ENCODE measurements around the gene SLC38A8.

Gene SLC38A8

DNA sequence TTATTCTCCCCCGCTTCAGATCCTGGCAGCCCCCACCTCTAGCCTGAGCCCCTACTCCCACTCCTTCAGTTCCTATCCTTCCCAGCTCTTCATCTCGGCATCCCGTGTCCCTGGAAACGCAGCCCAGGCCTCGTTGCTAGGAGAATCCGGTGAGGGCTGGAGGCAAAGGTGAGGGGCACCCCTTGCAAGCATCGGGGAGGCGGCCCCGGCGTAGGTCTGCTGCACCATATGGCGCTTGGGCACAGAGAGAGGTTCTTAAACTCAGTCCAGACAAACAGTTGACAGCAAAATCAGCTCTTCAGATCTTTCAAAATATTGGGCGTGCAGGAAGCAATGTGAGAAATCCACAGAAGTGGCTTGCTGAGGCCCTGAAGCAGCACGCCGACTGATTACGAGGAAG, 15.0 kb downstream of the SLC38A8 start:
- DNase-seq: no peak

DNA sequence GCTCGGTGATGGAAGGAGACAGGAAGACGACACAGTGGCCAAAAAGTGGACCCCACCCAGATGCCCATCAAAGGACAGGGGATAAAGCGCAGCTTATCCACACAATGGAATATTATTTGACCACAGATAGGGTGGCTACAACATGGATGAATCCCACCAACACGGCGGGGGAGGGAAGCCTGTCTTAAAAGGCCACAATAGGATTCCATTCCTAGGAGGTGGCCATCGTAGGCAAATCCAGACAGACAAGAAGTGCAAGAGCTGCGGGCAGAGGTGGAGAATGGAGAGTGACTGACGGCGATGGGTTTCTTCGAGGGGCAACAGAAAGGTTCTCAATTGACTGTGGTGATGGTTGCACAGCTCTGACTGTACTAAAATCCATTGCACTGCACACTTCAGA, 16.0 kb downstream of the SLC38A8 start:
- no peak for DNase-seq

DNA sequence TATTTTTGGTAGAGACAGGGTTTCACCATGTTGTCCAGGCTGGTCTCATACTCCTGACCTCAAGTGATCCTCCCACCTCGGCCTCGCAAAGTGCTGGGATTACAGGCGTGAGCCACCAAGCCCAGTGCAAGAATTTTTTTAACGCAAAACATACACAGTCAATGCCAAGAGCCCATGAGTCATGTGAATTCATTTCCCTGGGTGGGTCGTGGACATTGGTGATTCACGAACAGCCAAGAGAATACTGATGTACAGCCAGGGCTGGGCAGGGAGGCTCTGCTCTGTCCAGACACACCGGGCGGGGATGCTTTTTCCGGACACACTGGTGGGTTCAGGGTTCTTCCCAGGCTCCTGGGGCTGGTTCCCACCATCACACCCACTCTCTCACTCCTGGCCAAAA, 17.7 kb downstream of the SLC38A8 start:
- no peak for DNase-seq

DNA sequence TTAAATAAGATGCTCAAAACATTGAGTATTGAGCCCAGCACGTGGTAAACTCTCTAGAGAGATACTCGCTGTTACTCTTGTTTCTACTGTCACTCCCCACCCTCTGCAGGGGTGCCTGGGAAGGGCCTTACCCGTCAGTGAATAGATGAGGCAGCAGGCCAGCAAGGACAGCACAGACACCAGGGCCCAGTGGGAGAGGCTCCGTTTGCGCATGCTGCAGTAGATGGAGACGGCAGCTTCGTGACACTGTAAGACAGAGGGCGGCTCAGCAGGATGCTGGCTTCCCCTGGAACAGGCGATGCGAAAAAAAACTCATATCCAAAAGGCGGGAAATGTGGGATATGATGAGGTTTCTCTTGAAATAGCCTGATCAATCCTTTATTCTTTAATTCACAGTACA, 20.0 kb downstream of the SLC38A8 start:
- DNase-seq: no peak

DNA sequence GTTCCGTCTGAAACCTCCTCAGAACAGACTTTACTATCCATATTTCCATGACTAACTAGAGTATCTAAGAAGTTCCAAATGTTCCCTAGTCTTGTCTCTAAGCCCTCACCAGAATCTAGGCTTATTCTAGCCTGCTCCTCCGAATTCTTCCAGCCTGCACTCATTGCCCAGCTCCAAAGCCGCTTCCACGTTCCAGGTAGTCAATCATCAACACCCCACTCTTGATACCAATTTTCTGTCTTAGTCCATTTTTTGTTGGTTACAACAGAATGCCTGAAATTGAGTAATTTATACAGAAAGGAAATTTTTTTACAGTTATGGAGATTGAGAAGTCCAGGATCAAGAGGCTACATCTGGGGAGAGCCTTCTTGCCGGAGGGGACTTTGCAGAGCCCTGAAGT, 21.1 kb downstream of the SLC38A8 start:
- DNase-seq: no peak

DNA sequence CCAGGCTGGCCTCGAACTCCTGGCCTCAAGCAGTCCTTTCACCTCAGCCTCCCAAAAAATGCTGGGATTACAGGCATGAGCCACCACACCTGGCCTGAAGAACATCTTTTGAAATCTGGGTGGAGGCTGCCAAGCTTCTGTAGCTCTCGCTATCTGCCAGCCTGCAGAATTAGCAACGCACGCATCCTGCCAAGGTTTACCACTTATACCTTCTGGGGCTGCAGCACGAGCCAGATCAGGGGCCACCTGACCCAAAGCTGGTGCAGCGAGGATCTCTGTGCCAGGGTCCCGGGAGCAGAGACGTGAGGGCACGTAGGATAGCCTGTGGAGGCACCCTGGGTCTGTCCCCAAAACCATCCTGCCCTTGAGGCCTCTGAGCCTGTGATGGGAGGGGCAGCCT, 22.2 kb downstream of the SLC38A8 start:
- no peak for DNase-seq

DNA sequence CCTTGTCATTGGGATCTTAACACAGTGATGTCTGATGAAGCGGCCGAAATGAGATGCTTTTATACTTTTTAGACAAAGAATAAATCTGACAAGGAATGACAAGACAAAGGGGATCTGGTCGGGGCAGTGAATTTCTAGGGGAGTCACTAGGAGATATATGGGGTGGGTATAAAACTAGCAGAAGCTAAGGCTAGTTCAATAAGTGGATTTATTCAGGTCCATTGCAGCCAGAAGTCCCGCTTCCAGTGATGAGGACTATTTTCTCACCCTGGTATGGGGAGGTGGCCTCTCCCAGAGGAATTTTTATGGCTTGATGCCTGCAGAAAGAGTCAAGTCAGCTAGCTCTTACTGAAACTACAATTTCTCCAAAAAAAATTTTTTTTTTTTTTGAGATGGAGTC, 23.9 kb downstream of the SLC38A8 start:
- DNase-seq: no peak

DNA sequence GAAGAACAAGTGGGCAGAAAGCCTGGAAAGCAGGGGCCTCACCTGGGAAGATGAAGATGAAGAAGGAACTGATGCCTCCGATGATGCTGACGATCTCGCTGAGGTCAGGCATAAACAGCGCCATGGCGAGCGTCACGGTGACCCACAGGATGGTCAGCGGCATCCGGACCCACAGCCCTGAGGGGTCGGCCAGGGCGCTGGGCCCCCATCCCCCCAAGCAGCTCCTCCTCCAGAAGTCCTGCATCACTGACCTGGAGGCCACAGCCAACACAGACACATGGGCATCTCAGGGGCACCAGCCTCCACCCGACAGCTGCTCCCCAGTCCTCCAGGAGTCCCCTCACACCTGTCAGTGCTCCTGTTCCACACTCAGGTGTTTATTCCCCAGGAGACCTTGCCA, 26.1 kb downstream of the SLC38A8 start:
- no peak for DNase-seq

DNA sequence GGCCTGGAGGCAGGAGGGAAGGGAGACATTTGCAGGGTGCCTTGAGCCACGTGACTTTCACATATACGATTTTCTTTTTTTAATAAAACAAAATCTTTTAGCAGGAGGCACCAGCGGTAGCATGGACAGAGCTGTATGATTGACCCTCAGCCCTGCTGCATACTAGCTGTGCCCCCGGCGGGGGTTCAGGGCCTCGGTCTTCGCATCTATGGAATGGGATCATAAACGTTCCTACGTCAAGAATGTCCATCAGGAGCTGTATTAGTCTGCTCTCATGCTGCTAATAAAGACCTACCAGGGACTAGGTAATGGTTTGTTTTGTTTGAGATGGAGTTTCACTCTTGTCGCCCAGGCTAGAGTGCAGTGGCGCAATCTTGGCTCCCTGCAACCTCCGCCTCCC, 27.2 kb downstream of the SLC38A8 start:
- no peak for DNase-seq

DNA sequence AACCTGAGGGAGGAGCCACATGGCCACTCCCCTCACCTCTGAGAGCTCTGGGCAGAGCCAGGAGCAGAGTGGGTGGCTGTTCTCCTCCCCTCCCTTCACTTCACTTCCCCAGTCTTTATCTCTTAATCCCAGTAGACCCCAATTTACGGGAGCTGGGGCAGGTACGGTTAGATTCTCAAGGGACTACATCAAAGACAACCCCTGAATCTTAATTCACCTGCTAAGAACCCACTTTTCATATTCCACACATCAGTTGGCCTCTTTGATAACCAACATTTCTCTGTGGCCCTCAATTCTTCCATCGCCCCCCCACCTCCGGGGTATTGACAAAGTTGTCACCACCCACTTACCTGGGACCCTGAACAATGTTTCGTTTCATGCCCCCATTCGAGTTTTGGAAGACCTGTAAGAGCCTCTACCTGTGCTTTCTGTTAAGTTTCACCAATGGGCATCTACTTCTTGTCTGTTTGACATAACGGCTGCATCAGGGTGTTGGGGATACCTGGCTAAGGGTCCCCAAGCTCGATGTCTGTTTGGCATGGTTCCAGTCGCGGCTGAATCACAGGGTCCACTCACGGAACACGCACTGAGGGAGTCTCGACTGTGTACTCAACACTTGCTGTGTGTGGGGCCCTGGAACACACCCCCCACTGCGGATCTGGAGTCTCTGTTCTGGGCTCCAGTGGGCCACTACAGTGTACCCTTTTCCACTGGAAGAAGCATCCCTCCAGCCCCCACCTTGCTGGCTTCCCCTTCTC, 27.8 kb downstream of the SLC38A8 start:
- no peak for DNase-seq

DNA sequence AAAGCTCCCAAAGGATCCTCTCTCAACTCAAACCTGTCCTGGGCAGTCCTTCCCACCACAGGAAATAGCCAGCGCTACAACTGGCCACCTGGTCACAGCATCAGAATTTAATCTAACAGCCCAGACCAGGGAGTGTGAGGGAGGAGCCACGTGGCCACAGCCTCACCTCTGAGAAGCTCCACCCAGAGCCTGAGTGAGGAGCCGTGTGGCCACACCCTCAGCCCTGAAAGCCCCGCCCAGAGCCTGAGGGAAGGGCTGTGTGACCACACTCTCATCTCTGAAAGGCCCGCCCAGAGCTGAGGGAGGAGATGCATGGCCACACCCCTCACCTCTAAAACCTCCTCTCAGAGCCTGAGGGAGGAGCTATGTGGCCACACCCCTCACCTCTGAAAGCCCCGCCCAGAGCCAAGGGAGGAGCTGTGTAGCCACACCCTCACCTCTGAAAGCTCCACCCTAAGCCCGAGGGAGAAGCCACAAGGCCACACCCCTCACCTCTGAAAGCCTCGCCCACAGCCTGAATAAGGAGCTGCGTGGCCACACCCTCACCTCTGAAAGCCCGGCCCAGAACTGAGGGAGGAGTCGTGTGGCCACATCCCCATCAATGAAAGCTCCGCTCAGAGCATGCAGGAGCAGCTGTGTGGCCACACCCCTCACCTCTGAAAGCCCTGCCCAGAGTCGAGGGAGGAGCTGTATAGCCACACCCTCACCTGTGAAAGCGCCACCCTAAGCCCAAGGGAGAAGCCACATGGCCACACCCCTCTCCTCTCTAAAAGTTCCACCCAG, 28.6 kb downstream of the SLC38A8 start:
- peak; percentile 43 to 66 for DNase-seq

DNA sequence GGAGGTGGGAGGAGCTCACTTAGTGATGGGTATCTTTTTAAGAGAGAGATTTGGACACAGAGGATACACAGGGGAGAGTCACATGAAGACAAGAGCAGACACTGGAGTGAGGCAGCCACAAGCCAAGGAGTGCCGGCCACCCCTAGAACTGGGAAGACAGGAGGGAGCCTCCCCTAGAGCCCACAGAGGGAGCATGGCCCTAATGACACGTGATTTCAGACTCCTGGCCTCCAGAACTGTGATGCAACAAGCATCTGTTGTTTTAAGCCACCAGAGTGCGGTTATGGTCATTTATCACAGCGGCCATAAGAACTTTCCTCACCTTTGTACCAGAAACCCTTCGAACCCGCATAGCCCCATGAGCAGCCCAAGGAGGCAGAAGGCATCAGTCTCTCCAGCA, 33.3 kb downstream of the SLC38A8 start:
- DNase-seq: no peak

DNA sequence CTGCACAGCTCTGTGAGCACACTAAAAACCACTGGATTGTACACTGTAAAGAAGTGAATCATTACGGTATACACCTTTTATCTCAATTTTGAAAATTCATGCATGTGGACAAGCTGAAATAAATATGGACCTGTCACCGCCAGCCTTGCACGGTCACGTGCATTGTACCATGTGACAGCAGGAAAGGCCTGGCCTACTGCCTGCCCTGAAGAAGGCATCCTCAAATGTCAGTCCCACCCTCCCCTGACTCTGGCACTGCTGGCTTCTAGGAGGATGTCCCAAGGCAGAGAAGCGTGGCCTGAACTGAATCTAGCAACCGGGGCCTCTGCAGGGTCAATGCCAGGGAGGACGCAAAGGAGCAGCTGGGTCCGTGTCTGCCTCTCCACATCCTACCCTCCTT, 34.6 kb downstream of the SLC38A8 start:
- no peak for DNase-seq

DNA sequence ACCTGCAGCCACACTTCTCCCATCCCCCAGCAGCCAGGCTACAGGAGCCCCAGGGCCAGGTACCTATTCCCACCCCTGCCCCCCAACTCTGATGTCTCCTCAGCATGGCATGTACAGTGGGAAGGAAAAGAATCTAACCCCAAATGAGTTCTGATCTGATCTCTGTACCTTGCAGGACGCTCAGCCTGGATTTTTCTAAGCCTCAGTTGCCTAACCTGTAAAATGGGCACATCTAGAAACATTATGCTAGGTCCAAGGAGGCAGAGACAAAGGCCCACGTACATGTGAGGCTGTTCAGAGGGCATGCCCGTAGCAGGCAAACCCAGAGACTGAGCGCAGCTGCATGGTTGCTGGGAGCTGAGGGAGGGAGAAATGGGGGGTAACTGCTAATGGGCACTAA, 35.1 kb downstream of the SLC38A8 start:
- no peak for DNase-seq

DNA sequence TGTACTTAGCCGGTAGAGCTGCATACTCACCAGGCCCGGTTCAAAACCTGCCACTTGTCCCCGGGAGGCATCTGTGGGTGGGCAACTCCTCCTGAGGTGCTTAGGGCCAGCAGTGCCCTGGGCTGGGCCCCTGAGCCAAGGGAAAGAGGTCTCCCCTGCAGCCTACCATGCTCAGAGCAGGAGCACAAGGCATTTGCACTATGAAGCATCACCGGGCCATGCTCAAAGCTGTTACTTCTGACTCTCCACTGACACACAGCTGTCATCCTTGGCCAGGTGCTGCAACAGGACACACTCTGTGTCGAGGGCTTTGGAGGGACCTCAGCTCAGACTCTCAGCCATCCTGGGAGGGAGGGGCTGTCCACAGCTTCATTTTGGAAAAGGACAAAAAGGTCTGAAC, 37.2 kb downstream of the SLC38A8 start:
- DNase-seq: no peak

DNA sequence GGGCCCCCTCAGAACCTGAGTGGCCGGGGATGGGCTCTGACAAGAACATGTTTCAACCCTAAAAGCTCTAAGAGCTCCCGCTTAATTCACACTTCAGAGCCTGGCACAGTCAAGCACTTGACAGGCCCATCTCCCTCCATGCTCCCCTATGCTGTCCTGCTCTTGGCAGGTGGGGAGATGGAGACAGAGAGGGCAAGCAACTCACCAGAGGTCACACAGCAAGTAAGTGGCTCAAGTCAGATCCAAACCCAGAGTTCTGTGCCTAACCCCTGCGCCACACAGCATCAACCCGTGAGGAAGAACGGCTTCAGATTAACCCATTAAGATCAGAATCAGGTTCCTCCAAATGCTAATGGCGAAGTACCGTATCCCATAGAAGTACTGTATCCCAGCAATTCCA, 38.2 kb downstream of the SLC38A8 start:
- no peak for DNase-seq

DNA sequence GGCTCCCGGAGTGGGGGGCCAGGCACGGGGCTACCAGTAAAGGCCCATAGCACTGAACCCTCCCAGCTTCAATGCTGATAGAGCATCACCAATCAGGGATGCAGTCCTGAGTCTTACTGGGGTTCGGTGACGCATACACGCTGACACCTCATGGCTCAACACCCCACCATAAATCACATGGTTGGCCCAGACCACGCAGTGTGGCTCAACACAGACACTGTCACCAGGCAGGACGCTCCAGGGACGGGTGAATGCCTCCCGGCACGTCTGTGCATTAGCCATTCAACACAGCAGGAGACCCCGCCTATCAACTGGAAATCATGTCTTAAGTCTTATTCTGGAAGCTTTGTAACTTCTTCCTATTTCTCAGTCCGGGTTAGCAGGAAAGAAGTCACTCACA, 39.6 kb downstream of the SLC38A8 start:
- DNase-seq: no peak

DNA sequence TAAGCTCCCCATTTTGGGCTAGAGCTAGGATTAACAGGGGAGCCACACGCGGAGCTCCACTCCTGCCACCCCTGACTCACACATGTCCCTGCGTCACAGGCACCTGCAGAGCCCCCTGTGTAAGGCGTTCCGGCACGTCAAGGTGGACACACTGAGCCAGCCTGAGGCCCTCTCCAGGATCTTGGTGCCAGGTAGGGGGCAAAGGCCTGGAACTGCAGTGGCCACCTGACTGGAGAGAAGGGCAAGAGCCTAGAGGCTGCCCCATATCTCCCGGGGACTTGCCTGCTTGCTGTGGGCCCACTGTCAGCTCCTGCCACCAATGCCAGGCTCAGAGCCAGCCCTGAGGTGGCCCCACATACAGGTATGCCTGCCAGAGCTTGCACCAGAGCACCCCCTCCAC, 40.9 kb downstream of the SLC38A8 start:
- DNase-seq: no peak

DNA sequence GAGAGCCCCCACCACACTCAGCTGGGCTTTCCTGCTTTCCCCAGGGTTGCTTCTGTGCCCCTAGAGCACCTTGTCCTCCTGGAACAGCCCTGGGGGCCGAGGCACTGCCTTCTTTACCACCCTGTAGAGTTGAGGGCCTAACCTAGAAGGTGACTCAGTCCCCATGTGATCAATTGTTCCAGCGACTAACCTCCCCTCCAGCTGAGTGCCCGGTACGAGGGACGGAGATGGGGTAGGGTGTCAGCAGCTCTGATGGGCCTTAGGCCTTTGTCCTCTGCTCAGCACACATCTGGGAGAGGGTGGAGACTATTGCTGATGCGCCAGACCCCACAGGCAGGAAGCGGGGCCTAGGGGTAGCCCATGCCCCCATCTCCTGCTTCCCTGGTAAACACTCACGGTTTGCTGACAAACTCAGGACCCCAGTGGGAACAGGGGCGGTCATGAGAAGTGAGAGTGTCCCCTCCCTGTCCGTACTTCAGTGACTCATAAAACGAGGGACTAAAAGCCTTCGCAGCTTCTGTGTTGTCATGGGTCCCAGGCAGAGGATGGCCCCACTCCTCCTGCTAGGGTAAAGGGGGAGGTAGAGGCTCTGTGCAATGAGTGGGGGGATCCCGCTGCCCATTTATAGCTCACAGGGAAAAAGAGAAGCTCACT, 41.5 kb downstream of the SLC38A8 start:
- no peak for DNase-seq

DNA sequence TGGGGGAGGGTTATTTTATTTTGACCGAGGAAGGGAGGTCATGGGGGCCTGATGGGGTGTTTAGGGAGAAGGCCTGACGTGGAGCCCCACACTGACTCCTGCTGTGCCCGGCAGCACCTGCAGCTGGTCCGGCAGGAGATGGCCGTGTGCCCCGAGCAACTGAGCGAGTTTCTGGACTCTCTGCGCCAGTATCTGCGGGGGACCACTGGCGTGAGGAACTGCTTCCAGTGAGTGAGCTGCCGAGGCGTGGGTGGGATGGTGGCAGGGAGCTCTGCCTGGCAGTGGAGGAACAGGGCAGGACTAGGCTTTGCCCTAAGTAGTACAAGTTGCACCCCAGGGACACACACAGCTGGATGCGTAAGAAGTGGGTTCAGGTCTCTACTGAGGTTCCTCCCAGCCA, 44.5 kb downstream of the SLC38A8 start:
- DNase-seq: no peak

DNA sequence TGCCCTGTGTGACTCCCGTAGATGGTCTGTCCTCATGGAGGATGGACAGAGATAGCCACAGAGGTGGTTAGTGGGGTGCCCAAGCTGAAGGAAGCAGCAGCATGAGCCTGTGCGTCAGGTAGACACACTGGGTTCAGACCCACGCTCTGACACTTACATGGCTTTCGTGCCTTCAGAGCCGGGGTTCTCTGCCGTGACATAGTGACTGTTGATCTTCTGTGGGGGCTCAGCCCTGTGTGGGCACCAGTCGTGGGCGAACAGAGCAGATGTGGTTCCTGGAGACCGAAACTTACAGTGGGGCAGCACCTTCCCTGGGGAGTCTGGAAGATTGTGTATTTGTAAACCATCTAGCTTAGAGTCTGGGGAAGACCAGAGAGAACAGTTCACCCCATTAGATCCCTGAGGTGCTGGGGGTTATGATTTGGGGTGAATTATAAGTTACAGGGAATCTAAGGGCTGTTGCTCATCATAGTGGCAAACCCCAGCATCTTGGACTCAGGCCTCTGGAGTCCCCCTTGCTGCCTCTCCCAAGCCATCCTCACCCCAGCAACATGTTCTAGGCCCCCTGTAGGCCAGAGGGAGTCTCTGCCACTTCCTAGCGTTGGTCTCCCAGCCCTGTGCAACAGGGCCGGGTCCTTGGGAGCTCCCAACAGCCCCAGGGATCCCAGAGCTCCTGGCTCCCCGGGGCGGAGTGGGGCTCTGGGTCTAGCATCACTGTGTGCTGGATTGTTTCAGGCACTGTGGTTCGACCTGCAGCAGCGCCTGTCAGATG, 45.9 kb downstream of the SLC38A8 start:
- DNase-seq: no peak

DNA sequence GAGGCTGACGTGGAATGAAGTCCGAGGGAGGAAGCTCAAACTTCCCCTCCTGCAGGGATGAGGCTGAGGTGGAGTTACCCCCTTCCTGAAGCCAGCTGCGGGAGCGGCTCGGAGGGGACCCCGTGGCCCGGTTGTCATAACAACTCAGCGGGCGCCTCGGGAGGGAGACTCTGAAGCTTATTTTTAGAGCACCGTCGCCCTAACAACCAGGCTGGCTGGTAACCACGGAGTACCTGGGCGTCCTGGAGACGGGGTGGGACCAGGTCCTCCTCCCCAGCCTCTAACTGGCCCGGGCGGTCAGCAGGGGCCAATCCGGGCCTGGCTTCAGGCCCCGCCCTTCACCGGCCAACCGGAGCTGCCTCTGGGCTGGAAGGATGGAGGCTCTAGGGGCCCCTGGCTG, 46.8 kb downstream of the SLC38A8 start:
- peak in 1 of 2 donors; percentile 3 for DNase-seq

DNA sequence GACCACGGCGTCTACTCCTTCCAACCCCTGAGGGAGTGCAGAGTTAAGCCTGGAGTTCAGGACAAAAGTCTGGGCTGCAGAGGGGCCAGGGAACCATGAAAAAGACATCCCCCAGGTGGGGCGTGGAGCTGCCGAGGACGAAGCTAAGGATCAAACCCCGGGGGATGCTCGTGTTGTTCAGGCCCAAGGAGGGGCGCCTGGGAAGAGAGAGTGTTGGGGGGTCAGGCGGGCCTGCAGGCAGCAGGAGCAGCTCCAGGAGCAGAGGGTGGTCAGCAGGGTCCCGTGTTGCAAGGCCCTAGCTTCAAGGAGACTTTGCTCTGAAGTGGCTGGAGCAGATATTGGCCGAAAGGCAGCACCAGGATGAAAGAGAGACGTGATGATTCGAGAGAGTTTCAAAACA, 47.9 kb downstream of the SLC38A8 start:
- DNase-seq: no peak
